Measurements from ENCODE around the gene TRAPPC2L. TPM values are rescaled to one million over a fixed set of nuclear protein-coding genes. Genes with fewer than 3 reads are reported as not detected.

The TRAPPC2L gene
- total and polyA plus RNA-seq, 12 donors = 37.5 to 63.3 (median 50.9) TPM

DNA sequence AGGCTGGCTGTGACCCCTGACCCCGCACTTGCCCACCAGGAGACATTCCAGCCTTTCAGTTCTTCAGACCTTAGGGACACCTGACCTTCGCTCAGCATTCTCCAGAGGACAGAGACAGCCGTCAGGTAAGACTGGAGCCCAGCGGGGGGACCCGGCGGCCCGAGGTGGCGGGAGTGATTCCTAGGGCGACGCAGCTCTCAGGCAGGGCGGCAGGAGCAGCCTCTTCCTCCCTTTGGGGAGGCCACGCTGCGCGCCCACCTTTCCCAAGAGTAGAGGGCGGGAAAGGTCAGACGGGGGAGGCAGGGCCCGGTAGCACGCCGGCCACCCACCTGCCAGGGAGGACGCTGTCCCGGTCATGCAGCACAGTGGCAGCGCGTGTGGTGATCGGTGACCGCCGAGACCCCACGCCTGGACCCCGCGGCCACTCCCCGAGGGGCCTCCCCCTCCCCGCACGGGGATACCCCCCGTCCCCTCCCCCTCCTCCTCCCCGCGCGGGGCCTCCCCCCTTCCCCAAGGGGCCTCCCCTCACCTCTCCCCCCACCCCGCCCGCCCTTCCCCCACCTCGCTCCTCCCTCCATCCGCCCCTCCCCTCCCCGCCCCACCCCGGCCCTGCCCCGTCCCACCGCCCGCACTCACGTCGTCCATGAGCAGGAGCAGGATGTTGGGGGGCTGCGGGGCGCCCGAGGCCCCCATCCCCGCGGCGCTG, 652 bp upstream of the TRAPPC2L start:
- 13 to 14% methylated on average over 33 to 42 of the region's 53 CpGs for WGBS, 2 donors
- peak overlapping the region in 9 of 10 donors; percentile 70 to 88 (median 82) for H3K27ac ChIP-seq
- intact Hi-C loops (cut with DNase I) = loop anchor here in 5 of 10 donors (2.0 to 5.0 kb wide), 3 partner anchors 39 to 45 kb away; partner anchors contain the start of gene APRT (in 4 of the 5)
- ATAC-seq (peak in 5 of 8 donors; percentile 2 to 48 (median 13)), DNase-seq (peak in 1 of 2 donors; percentile 42)
- no peaks in the 10 kb centered on the region for H3K9me3 ChIP-seq
- peaks cover 0 to 49% (median 14%) of the 10 kb centered on the region in 9 donors for H3K36me3 ChIP-seq
- peaks cover 10 to 50% (median 22%) of the 10 kb centered on the region in 9 donors for H3K4me1 ChIP-seq
- peak overlapping the region; percentile 71 to 99 (median 93) for H3K4me3 ChIP-seq
- no peaks in the 10 kb centered on the region for H3K27me3 ChIP-seq
- TF ChIP-seq, protein P1, sequence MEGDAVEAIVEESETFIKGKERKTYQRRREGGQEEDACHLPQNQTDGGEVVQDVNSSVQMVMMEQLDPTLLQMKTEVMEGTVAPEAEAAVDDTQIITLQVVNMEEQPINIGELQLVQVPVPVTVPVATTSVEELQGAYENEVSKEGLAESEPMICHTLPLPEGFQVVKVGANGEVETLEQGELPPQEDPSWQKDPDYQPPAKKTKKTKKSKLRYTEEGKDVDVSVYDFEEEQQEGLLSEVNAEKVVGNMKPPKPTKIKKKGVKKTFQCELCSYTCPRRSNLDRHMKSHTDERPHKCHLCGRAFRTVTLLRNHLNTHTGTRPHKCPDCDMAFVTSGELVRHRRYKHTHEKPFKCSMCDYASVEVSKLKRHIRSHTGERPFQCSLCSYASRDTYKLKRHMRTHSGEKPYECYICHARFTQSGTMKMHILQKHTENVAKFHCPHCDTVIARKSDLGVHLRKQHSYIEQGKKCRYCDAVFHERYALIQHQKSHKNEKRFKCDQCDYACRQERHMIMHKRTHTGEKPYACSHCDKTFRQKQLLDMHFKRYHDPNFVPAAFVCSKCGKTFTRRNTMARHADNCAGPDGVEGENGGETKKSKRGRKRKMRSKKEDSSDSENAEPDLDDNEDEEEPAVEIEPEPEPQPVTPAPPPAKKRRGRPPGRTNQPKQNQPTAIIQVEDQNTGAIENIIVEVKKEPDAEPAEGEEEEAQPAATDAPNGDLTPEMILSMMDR (IDR thresholded peaks at IDR 0.05) = no peak

- H3K27me3 ChIP-seq = no peaks in the 10 kb centered on the region
- intact Hi-C loops (cut with DNase I) = loop anchor here in 6 of 10 donors (1.0 to 5.0 kb wide), 4 partner anchors 41 to 47 kb away; partner anchors contain the start of gene APRT (in 4 of the 6)
- peak overlapping the region; percentile 71 to 99 (median 93) for H3K4me3 ChIP-seq
- H3K27ac ChIP-seq = peak overlapping the region; percentile 32 to 88 (median 82)
- DNase-seq = peak; percentile 67 to 81
- no peaks in the 10 kb centered on the region for H3K9me3 ChIP-seq
- ATAC-seq = peak; percentile 42 to 85 (median 70)
- peaks cover 0 to 53% (median 21%) of the 10 kb centered on the region in 9 donors for H3K36me3 ChIP-seq
- peaks cover 10 to 48% (median 22%) of the 10 kb centered on the region in 9 donors for H3K4me1 ChIP-seq
- TF ChIP-seq, protein P1 (IDR thresholded peaks at IDR 0.05) = peak; percentile 40 to 78 (median 69)
- 17 to 18% methylated on average over 12 of the region's 12 CpGs for whole genome bisulfite sequencing, 2 donors
These were observed 907 bp downstream of the TRAPPC2L start for GRCh38 chr16:88857728-88858339.

DNA sequence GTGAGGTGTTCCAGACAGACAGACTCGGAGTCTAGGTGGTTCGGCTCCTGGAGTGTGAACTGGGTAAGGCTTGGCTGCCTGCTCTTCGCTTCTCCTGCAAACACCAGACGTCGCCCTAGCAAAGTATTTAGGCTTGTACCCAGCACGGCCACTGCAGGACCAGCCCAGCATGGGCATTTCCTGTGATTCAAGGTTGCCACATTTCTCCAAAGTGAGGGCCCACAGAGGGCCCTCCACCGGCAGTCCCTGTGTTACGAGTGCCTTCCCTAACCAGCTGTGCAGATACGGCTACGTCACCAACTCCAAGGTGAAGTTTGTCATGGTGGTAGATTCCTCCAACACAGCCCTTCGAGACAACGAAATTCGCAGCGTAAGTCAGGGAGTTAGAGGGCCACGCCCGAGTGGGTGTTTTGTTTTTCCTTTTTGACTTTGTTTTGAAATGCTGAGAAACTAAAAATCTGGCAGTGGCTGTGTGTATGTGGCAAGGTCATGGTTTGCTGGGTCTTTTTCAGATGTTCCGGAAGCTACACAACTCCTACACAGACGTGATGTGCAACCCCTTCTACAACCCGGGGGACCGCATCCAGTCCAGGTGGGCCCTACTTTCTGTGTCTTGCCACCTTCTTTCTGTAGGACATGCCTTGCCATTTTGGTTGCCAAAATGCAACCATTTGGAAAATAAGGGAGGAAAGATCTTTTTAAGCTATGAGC, 2.6 kb downstream of the TRAPPC2L start:
- 90 to 94% methylated on average over 20 of the region's 20 CpGs for WGBS, 2 donors

More for the DNA sequence above, 2.6 kb downstream of the TRAPPC2L start:
- Histone ChIP-seq H3K27me3 (no peaks in the 10 kb centered on the region), H3K4me1 (peaks cover 10 to 33% (median 22%) of the 10 kb centered on the region in 9 donors), H3K4me3 (no peak overlapping the region), H3K36me3 (peaks cover 0 to 52% (median 21%) of the 10 kb centered on the region in 9 donors), H3K27ac (no peak overlapping the region), H3K9me3 (no peaks in the 10 kb centered on the region)
- DNase-seq (no peak), ATAC-seq (no peak)
- TF ChIP-seq, protein P1 (IDR thresholded peaks at IDR 0.05) = no peak
- intact Hi-C loops (cut with DNase I) = loop anchor here in 4 of 10 donors (5.0 kb wide), 2 partner anchors 42 to 47 kb away; partner anchors contain the start of gene APRT (in 3 of the 4)

All from heart right ventricle (tissue), 16 donors.